Measurements from ENCODE around the gene OR2V2.

DNA sequence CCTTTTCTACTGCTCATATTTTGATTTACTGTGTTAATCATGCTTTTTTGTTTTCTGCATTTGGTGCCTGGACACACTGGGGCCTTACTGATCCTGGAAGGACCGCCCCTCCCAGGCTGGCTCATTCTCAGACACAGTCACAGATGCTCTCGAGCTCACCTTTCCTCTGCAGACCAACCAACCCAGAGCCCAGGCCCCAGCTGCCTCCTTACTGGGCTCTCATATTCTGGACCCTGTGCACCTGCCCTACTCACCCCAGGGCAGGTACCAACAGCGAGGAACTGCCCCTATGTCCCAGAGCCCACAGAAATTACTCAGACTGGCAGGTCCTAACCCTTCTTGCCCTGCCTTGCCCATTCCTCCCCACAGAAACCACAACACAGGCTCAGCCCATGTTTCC lies 6.6 kb upstream of the OR2V2 start:
- TF ChIP-seq CTCF (IDR thresholded peaks at IDR 0.05) (no peak), POLR2A (IDR thresholded peaks at IDR 0.05) (no peak)

Data from uterus (tissue), 2 donors.